H9 (cell line): Measurements from ENCODE around the gene OSBPL10. TPM values are rescaled to one million over a fixed set of nuclear protein-coding genes. Genes with fewer than 3 reads are reported as not detected.
A peak's percentile ranks its signal among the peaks of the same experiment; 100 is the strongest.

ENCODE experiments used
- DNase-seq: peaks from one replicate; pipeline ENCODE4 v3.0.0-alpha.2; 2017
- H2AFZ ChIP-seq: one replicate; pipeline ENCODE4 v1.6.1; 2013; ENCODE audit warnings: mild to moderate bottlenecking, low read length, control low read depth, moderate library complexity
- H2AK5ac ChIP-seq: 2 replicates; pipeline ENCODE4 v1.6.1; 2013; ENCODE audit warnings: low read length, control low read depth, mixed read lengths; ENCODE audit not compliant: insufficient read length
- H2BK120ac ChIP-seq: one replicate; pipeline ENCODE4 v1.6.1; 2013; ENCODE audit warnings: low read depth, mild to moderate bottlenecking, low read length, control low read depth, inconsistent platforms; ENCODE audit not compliant: poor library complexity, severe bottlenecking
- H2BK12ac ChIP-seq: 2 replicates; pipeline ENCODE4 v1.6.1; 2013; ENCODE audit warnings: low read length, control low read depth, mixed read lengths, low read depth; ENCODE audit not compliant: insufficient read length
- H2BK15ac ChIP-seq: 2 replicates; pipeline ENCODE4 v1.6.1; 2013; ENCODE audit warnings: low read depth, low read length, control low read depth
- H2BK20ac ChIP-seq: one replicate; pipeline ENCODE4 v1.6.1; 2013; ENCODE audit warnings: low read depth, mild to moderate bottlenecking, low read length, control low read depth, inconsistent platforms; ENCODE audit not compliant: poor library complexity, severe bottlenecking
- H2BK5ac ChIP-seq: 2 replicates; pipeline ENCODE4 v1.6.1; 2013; ENCODE audit warnings: low read length, control low read depth, mixed read lengths; ENCODE audit not compliant: insufficient read length
- H3K14ac ChIP-seq: 2 replicates; pipeline ENCODE4 v1.6.1; 2013; ENCODE audit warnings: low read length, control low read depth; ENCODE audit not compliant: insufficient read depth
- H3K18ac ChIP-seq: 2 replicates; pipeline ENCODE4 v1.6.1; 2013; ENCODE audit warnings: low read depth, mild to moderate bottlenecking, mixed read lengths, low read length, control low read depth; ENCODE audit not compliant: insufficient read length
- H3K23ac ChIP-seq: 2 replicates; pipeline ENCODE4 v1.6.1; 2013; ENCODE audit warnings: low read length, control low read depth, mixed read lengths, low read depth; ENCODE audit not compliant: insufficient read length
- H3K23me2 ChIP-seq: 2 replicates; pipeline ENCODE4 v1.6.1; 2013; ENCODE audit warnings: low read depth, mild to moderate bottlenecking, mixed read lengths, low read length, control low read depth; ENCODE audit not compliant: insufficient read length, poor library complexity, severe bottlenecking
- H3K27ac ChIP-seq: 2 replicates; pipeline ENCODE4 v1.5.1; 2013; ENCODE audit warnings: low read length, control low read depth, mixed read lengths, low read depth; ENCODE audit not compliant: insufficient read length
- H3K27me3 ChIP-seq: 2 replicates; pipeline ENCODE4 v1.6.1; 2013; ENCODE audit warnings: low read length, control low read depth, inconsistent platforms; ENCODE audit not compliant: insufficient read depth
- H3K4ac ChIP-seq: 2 replicates; pipeline ENCODE4 v1.6.1; 2013; ENCODE audit warnings: low read depth, mild to moderate bottlenecking, control low read depth, inconsistent platforms, low read length, moderate library complexity
- H3K4me1 ChIP-seq: 2 replicates; pipeline ENCODE4 v1.6.1; 2013; ENCODE audit warnings: low read length, control low read depth, inconsistent platforms; ENCODE audit not compliant: insufficient read depth
- H3K4me2 ChIP-seq: 2 replicates; pipeline ENCODE4 v1.6.1; 2013; ENCODE audit warnings: low read length, control low read depth, mixed read lengths; ENCODE audit not compliant: insufficient read length, insufficient read depth
- H3K56ac ChIP-seq: 2 replicates; pipeline ENCODE4 v1.6.1; 2013; ENCODE audit warnings: low read depth, mild to moderate bottlenecking, mixed read lengths, low read length, control low read depth; ENCODE audit not compliant: insufficient read length
- H3K79me1 ChIP-seq: 2 replicates; pipeline ENCODE4 v1.6.1; 2013; ENCODE audit warnings: low read depth, mild to moderate bottlenecking, moderate library complexity, low read length, control low read depth, inconsistent platforms; ENCODE audit not compliant: insufficient read depth, poor library complexity, severe bottlenecking
- H3K79me2 ChIP-seq: 2 replicates; pipeline ENCODE4 v1.6.1; 2013; ENCODE audit warnings: low read length, control low read depth, inconsistent platforms; ENCODE audit not compliant: insufficient read depth
- H3K9ac ChIP-seq: 2 replicates; pipeline ENCODE4 v1.6.1; 2013; ENCODE audit warnings: low read length, control low read depth, mixed read lengths; ENCODE audit not compliant: insufficient read length; ENCODE audit errors: extremely low read depth
- H3K9me3 ChIP-seq: one replicate; pipeline ENCODE4 v1.6.1; 2013; ENCODE audit warnings: low read depth, low read length, inconsistent platforms; ENCODE audit not compliant: control insufficient read depth
- H3T11ph ChIP-seq: one replicate; pipeline ENCODE4 v1.6.1; 2013; ENCODE audit warnings: mild to moderate bottlenecking, low read length, control low read depth, inconsistent platforms
- H4K20me1 ChIP-seq: one replicate; pipeline ENCODE4 v1.6.1; 2013; ENCODE audit not compliant: control insufficient read depth, insufficient read length, insufficient read depth
- H4K5ac ChIP-seq: 2 replicates; pipeline ENCODE4 v1.6.1; 2013; ENCODE audit warnings: low read depth, mild to moderate bottlenecking, mixed read lengths, low read length, control low read depth; ENCODE audit not compliant: insufficient read length
- H4K8ac ChIP-seq: replicated peaks from 2 replicates; pipeline ENCODE4 v1.6.1; 2013; ENCODE audit warnings: low read length, control low read depth, mixed read lengths, low read depth; ENCODE audit not compliant: insufficient read length
- H4K91ac ChIP-seq: 2 replicates; pipeline ENCODE4 v1.6.1; 2013; ENCODE audit warnings: low read depth, mild to moderate bottlenecking, moderate library complexity, mixed read lengths, low read length, control low read depth; ENCODE audit not compliant: insufficient read length
- H3K27ac Mint-ChIP-seq, 3 experiments: 2 replicates in 2 of 3; 3 replicates in 1 of 3; pipeline ENCODE4 v1.8.0; 2020 to 2021; ENCODE audit warnings: mixed read lengths in 3 of 3, mild to moderate bottlenecking in 1 of 3, moderate library complexity in 1 of 3
- H3K27me3 Mint-ChIP-seq: 2 replicates; pipeline ENCODE4 v1.8.0; 2021; ENCODE audit warnings: low read depth, mild to moderate bottlenecking, moderate library complexity, mixed read lengths
- H3K36me3 Mint-ChIP-seq, 3 experiments: 2 replicates in 2 of 3; 3 replicates in 1 of 3; pipeline ENCODE4 v1.8.0; 2020 to 2021; ENCODE audit warnings: low read depth in 3 of 3, mixed read lengths in 3 of 3; ENCODE audit not compliant: insufficient read depth in 1 of 3
- H3K4me1 Mint-ChIP-seq, 2 experiments: 2 replicates each; pipeline ENCODE4 v1.8.0; 2020; ENCODE audit warnings: mixed read lengths in 2 of 2
- H3K4me3 Mint-ChIP-seq, 2 experiments: 2 replicates in 1 of 2; 3 replicates in 1 of 2; pipeline ENCODE4 v1.8.0; 2020 to 2021; ENCODE audit warnings: mild to moderate bottlenecking in 2 of 2, mixed read lengths in 2 of 2, moderate library complexity in 1 of 2
- H3K9me3 Mint-ChIP-seq, 2 experiments: 2 replicates in 1 of 2; 3 replicates in 1 of 2; pipeline ENCODE4 v1.8.0; 2020; ENCODE audit warnings: mild to moderate bottlenecking in 2 of 2, mixed read lengths in 2 of 2, moderate library complexity in 1 of 2
- CTCF ChIP-seq: fragments of 200-600 bp; sonication (generic); conservative IDR thresholded peaks from 3 replicates; pipeline ENCODE4 v1.8.0; 2021; ENCODE audit warnings: antibody characterized with exemption, mild to moderate bottlenecking
- WGBS: extraction: QIAGEN DNeasy Blood & Tissue Kit; methylation state at CpG from one replicate; pipeline ENCODE4 v1.1.7; 2013; ENCODE audit warnings: missing lambda C conversion rate, low lambda C conversion rate, mixed read lengths; ENCODE audit not compliant: insufficient read length; ENCODE audit errors: extremely low coverage; 5-methylcytosine and 5-hydroxymethylcytosine counted together
- total RNA-seq: library from RNA; stranded (reverse); gene quantifications from 2 replicates; pipeline ENCODE4 v1.2.1, GENCODE V29; 2021

The OSBPL10 gene
- total RNA-seq, 1 experiment from 2014 or later: 42.7 TPM

- Mint-ChIP-seq H3K36me3 (peaks cover 8 to 12% (median 11%) of the 10 kb centered on the region in 3 experiments), H3K27me3 (no peaks in the 10 kb centered on the region; the same call in 1 of the 2 replicates), H3K4me3 (no peak overlapping the region), H3K4me1 (peaks cover 7 to 17% of the 10 kb centered on the region in 2 experiments; a peak in 3 of 4 replicates), H3K27ac (peak overlapping the region in 1 of 3 experiments; percentile 37; a peak in 2 of 7 replicates), H3K9me3 (peaks cover 8 to 9% of the 10 kb centered on the region in 2 experiments)
- Histone ChIP-seq H4K91ac (no peak overlapping the region), H3K79me2 (peaks cover 2% of the 10 kb centered on the region; the same call in 1 of the 2 replicates), H3K23ac (no peak overlapping the region), H4K5ac (no peak overlapping the region), H3K4ac (no peak overlapping the region), H3K23me2 (no peaks in the 10 kb centered on the region), H3K18ac (no peak overlapping the region), H4K8ac (no peak overlapping the region), H2BK12ac (no peak overlapping the region), H3T11ph (no peak overlapping the region), H3K56ac (no peak overlapping the region), H3K9me3 (no peaks in the 10 kb centered on the region), H3K14ac (no peak overlapping the region), H3K4me1 (no peaks in the 10 kb centered on the region), H2AK5ac (no peak overlapping the region), H3K4me2 (no peak overlapping the region), H3K27me3 (no peaks in the 10 kb centered on the region), H3K79me1 (peaks cover 3% of the 10 kb centered on the region), H2BK5ac (no peak overlapping the region), H3K27ac (no peak overlapping the region), H4K20me1 (no peaks in the 10 kb centered on the region), H2AFZ (no peak overlapping the region), H2BK20ac (no peak overlapping the region), H2BK15ac (no peak overlapping the region), H3K9ac (no peak overlapping the region), H2BK120ac (no peak overlapping the region)
- no CpG with 5 or more reads among the region's 5 CpGs for WGBS
- DNase-seq: no peak
- TF ChIP-seq CTCF: no peak
Observed at GRCh38 chr3:31762888-31763351, 218.1 kb downstream of the OSBPL10 start.
